Fibroblast of lung (primary cell): ENCODE results near the gene SLC6A11. TPM values are rescaled to one million over a fixed set of nuclear protein-coding genes. Genes with fewer than 3 reads are reported as not detected.

Source experiments
- DNase-seq, 2 donors: peaks; one replicate each; pipeline versions ENCODE4 v3.0.0 to v3.0.0-alpha.2; 2010; ENCODE audit warnings: low read depth in 2 of 2
- H2AFZ ChIP-seq: 2 replicates; pipeline ENCODE4 v1.5.1; 2012; ENCODE audit warnings: low read length, control low read depth, inconsistent platforms
- H3K27ac ChIP-seq: 2 replicates; pipeline ENCODE4 v1.5.1; 2011; ENCODE audit warnings: low read length, control low read depth; ENCODE audit not compliant: insufficient read depth
- H3K27me3 ChIP-seq: 2 replicates; pipeline ENCODE4 v1.5.1; 2011; ENCODE audit warnings: mild to moderate bottlenecking, low read length; ENCODE audit not compliant: control insufficient read depth, insufficient read depth
- H3K36me3 ChIP-seq: 2 replicates; pipeline ENCODE4 v1.5.1; 2011; ENCODE audit warnings: low read length; ENCODE audit not compliant: control insufficient read depth, insufficient read depth
- H3K4me1 ChIP-seq: 2 replicates; pipeline ENCODE4 v1.5.1; 2011; ENCODE audit warnings: low read length; ENCODE audit not compliant: control insufficient read depth, insufficient read depth; ENCODE audit errors: extremely low read depth
- H3K4me2 ChIP-seq: 2 replicates; pipeline ENCODE4 v1.5.1; 2011; ENCODE audit warnings: low read length, control low read depth; ENCODE audit not compliant: insufficient read depth; ENCODE audit errors: extremely low read depth
- H3K4me3 ChIP-seq, 4 experiments: fragments of 200-600 bp in 1 of 4; sonication (generic) in 1 of 4; replicated peaks in 1 of 4; 2 replicates each; pipeline ENCODE4 v1.5.1; 2011 to 2016; ENCODE audit warnings: low read length in 4 of 4, low read depth in 3 of 4, mild to moderate bottlenecking in 3 of 4, control low read depth in 2 of 4, inconsistent platforms in 1 of 4, mixed read lengths in 1 of 4; ENCODE audit not compliant: insufficient read depth in 1 of 4; ENCODE audit errors: control extremely low read depth in 1 of 4
- H3K79me2 ChIP-seq: 2 replicates; pipeline ENCODE4 v1.5.1; 2012; ENCODE audit warnings: mild to moderate bottlenecking, low read length, inconsistent platforms; ENCODE audit not compliant: control insufficient read depth, insufficient read depth
- H3K9ac ChIP-seq: 2 replicates; pipeline ENCODE4 v1.5.1; 2011; ENCODE audit warnings: mild to moderate bottlenecking, low read length, control low read depth; ENCODE audit not compliant: insufficient read depth
- H3K9me3 ChIP-seq: 2 replicates; pipeline ENCODE4 v1.5.1; 2012; ENCODE audit warnings: low read depth, low read length; ENCODE audit not compliant: control insufficient read depth, insufficient read depth
- H4K20me1 ChIP-seq: 2 replicates; pipeline ENCODE4 v1.5.1; 2011; ENCODE audit warnings: low read length; ENCODE audit not compliant: control insufficient read depth, insufficient read depth; ENCODE audit errors: extremely low read depth
- CTCF ChIP-seq, 2 donors: IDR thresholded peaks in 1 of 2; conservative IDR thresholded peaks in 1 of 2; 1 replicate in 1 of 2; 2 replicates in 1 of 2; pipeline ENCODE4 v1.5.1; 2011 to 2012; ENCODE audit warnings: low read length in 2 of 2, control low read depth in 1 of 2, inconsistent platforms in 1 of 2, low read depth in 1 of 2, mild to moderate bottlenecking in 1 of 2
- EZH2 ChIP-seq: IDR thresholded peaks from 2 replicates; pipeline ENCODE4 v1.5.1; 2012; ENCODE audit warnings: low read length, control low read depth, mild to moderate bottlenecking; ENCODE audit errors: missing control alignments
- polyA plus RNA-seq, 2 donors: library from polyadenylated mRNA; depleted of rRNA in 1 of 2; stranded (reverse) in 1 of 2; unstranded in 1 of 2; fragments of >200 nt; gene quantifications; 2 replicates each; pipeline ENCODE4 v1.2.1, GENCODE V29; 2011 to 2012; ENCODE audit warnings: missing spikeins in 1 of 2
- total RNA-seq: library from RNA; depleted of rRNA; stranded (reverse); fragments of >200 nt; gene quantifications from 2 replicates; pipeline ENCODE4 v1.2.1, GENCODE V29; 2014

SLC6A11 gene
- total and polyA plus RNA-seq, 2 donors (not counting 1 experiment from before 2014, with no cell fraction given), result 0.05 TPM; not detected in 1

DNA sequence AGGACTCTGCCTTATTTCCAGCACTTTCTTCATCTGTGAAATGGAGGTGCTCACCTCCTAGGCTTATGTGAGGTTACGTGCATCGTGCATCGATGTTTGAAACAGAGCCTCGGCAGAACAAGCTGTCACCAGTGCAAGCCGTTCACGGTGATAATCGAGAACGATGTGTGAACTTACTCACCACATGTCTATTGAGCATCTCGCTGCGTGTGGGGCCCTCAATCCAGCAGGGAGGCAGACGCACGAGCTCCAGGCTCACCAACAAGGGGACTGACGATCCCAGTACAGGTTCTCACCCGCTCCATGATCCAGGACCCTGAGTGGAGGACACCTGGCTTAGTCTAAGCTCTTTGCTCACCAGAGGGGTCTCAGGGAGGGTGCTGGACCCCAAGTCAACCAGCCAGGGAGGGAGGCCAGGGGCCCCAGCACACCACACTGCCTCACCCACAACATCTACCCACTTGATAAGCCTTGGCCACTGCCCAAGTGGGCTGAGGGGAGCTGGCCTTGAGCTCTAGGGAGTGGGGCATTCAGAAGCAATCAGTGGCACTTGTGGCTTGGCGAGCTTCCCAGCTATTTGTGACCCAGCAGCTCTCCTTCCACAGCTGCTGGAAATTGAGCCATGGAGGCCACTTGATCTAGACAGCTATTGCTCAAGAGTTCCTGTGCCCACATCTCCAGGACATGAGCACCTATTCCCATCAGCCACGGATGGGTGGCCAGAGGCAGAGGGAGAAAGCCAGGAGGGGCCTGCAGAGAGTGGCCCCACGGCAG lies 142.1 kb downstream of the SLC6A11 start:
- Histone ChIP-seq H3K4me2 (no peak overlapping the region), H4K20me1 (no peaks in the 10 kb centered on the region), H3K27me3 (no peaks in the 10 kb centered on the region), H3K79me2 (no peaks in the 10 kb centered on the region), H2AFZ (no peak overlapping the region), H3K4me3 (no peak overlapping the region), H3K4me1 (no peaks in the 10 kb centered on the region), H3K9me3 (no peaks in the 10 kb centered on the region), H3K27ac (no peak overlapping the region), H3K9ac (no peak overlapping the region), H3K36me3 (no peaks in the 10 kb centered on the region)
- TF ChIP-seq CTCF (conservative IDR thresholded peaks at IDR 0.05 in 1 of 2, IDR thresholded peaks at IDR 0.05 in 1 of 2; ENCODE audit: low read depth in 1 of 2, low read length in 2 of 2) (no peak), EZH2 (no peak)
- DNase-seq, result peak in 1 of 2 donors; percentile 9

DNA sequence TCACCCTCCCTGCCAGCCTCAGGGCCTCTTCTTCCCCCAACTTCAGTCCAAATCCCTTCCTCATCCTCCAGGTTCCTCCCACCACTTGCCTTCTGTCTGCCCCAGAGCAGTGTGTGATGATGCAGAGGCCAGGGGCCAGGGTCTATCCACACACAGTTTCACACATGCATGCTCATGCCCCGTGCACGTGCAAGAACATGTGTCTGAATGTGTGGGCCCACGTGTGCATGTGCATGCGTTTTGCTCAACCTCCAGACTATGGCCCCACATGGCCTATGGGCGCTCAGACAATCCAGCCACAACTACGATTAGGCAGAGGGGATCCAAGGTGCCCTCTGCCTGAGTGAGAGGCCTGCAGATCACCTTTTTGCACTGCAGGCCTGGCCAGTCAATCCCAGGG lies 144.2 kb downstream of the SLC6A11 start:
- Histone ChIP-seq H3K27ac (no peak overlapping the region), H3K36me3 (no peaks in the 10 kb centered on the region), H2AFZ (no peak overlapping the region), H4K20me1 (no peaks in the 10 kb centered on the region), H3K9ac (no peak overlapping the region), H3K27me3 (no peaks in the 10 kb centered on the region), H3K4me1 (no peaks in the 10 kb centered on the region), H3K4me2 (no peak overlapping the region), H3K4me3 (no peak overlapping the region), H3K79me2 (no peaks in the 10 kb centered on the region), H3K9me3 (no peaks in the 10 kb centered on the region)
- DNase-seq, result no peak
- no peak for TF ChIP-seq CTCF (conservative IDR thresholded peaks at IDR 0.05 in 1 of 2, IDR thresholded peaks at IDR 0.05 in 1 of 2; ENCODE audit: low read depth in 1 of 2, low read length in 2 of 2)
- TF ChIP-seq EZH2, result no peak

- no peak for DNase-seq
- Histone ChIP-seq H3K27me3 (no peaks in the 10 kb centered on the region), H3K4me2 (no peak overlapping the region), H4K20me1 (no peaks in the 10 kb centered on the region), H3K9ac (no peak overlapping the region), H2AFZ (no peak overlapping the region), H3K9me3 (no peaks in the 10 kb centered on the region), H3K4me3 (no peak overlapping the region), H3K27ac (no peak overlapping the region), H3K36me3 (no peaks in the 10 kb centered on the region), H3K4me1 (no peaks in the 10 kb centered on the region), H3K79me2 (no peaks in the 10 kb centered on the region)
- no peak for TF ChIP-seq CTCF (conservative IDR thresholded peaks at IDR 0.05 in 1 of 2, IDR thresholded peaks at IDR 0.05 in 1 of 2; ENCODE audit: low read depth in 1 of 2, low read length in 2 of 2)
- TF ChIP-seq EZH2, result no peak
Measured at GRCh38 chr3:10961921-10962320, 145.9 kb downstream of the SLC6A11 start.
